ENCODE results near the gene YIF1A. TPM values are rescaled to one million over a fixed set of nuclear protein-coding genes. Genes with fewer than 3 reads are reported as not detected.

Gene YIF1A
- polyA plus RNA-seq, 12 donors: 30.1 to 132 (median 40.9) TPM; not detected in 1

DNA sequence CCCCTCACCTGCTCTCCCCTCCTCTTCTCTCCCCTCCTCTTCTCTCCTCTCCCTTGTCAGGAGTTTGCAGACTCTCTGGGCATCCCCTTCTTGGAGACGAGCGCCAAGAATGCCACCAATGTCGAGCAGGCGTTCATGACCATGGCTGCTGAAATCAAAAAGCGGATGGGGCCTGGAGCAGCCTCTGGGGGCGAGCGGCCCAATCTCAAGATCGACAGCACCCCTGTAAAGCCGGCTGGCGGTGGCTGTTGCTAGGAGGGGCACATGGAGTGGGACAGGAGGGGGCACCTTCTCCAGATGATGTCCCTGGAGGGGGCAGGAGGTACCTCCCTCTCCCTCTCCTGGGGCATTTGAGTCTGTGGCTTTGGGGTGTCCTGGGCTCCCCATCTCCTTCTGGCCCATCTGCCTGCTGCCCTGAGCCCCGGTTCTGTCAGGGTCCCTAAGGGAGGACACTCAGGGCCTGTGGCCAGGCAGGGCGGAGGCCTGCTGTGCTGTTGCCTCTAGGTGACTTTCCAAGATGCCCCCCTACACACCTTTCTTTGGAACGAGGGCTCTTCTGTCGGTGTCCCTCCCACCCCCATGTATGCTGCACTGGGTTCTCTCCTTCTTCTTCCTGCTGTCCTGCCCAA is 12.8 kb downstream of the YIF1A start:
- DNase-seq: no peak

DNA sequence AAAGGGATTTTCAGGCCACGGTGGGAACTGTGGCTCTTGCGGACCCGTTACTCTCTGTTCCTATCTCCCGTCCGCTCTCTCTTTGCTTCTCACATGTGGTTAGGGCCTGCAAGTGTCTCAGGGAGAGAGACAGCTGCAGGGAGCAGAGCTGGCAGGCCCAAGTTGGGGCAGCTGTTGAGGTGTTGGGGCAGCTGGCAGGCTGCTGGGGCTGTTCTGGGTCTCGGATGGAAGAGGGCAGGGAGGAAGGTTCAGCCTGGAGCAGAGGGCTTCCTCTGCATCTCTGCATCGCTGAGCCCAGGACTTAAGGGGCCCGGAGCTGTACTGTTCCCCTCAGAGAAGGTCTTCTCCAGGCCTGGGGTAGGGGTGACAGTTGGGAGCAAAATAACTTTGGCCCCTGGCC is 13.5 kb downstream of the YIF1A start:
- no peak for DNase-seq

- no peak for DNase-seq
Measured at GRCh38 chr11:66274219-66274618, 14.7 kb downstream of the YIF1A start.

GRCh38 chr11:66272596-66272995 is 16.3 kb downstream of the YIF1A start:
- no peak for DNase-seq

- no peak for DNase-seq
Measured at GRCh38 chr11:66271816-66272215, 17.1 kb downstream of the YIF1A start.

- no peak for DNase-seq
Measured at GRCh38 chr11:66268952-66269905, 19.7 kb downstream of the YIF1A start.

GRCh38 chr11:66268244-66268951 is 20.5 kb downstream of the YIF1A start, which contains the start of gene RAB1B:
Gene RAB1B, plus strand, starts transcription at chr11:66268639. Its CDS starts 41 bp downstream, at chr11:66268680.
- peak; percentile 100 for DNase-seq

DNA sequence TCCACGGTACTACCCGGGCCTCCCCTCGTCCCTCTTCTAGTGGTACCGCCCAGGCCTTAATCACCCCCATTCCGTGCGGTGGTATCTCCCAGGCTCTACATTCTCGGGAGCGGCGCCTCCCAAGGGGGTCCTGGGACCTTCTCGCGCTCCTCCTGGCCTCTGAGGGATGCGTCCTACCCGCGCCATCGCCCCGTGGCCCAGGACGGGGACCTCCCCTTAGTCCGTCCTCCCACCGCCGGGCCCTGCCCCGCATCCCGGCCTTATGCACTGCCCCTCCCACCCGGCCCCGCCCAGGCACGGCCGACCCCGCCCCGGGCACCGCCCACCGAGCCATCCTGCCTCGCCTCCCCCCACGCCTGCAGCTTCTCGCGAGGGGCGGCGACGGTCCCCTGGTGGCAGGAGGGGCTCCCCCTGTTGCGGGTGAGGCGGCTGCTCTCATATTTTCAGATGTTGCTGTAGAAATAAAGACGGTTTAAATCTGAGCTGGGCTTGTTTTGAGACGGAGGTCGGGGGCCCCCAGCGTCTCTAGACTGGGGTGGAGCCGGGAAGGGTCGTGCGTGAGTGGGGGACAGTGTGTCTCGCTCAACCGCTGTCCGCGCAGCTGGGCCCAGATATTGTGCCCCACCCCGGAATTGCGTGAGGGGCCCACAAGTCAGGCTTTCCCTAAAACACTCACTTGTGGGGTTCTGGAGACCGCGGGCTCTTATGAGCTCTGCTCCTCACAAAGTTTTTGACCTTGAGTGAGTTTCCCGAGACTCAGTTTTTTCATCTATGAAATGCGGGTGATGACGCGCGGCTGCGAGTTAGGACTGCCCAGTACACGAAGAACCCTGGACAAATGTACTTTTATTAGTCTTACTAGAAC is 21.3 kb downstream of the YIF1A start:
- DNase-seq: peak; percentile 91

DNA sequence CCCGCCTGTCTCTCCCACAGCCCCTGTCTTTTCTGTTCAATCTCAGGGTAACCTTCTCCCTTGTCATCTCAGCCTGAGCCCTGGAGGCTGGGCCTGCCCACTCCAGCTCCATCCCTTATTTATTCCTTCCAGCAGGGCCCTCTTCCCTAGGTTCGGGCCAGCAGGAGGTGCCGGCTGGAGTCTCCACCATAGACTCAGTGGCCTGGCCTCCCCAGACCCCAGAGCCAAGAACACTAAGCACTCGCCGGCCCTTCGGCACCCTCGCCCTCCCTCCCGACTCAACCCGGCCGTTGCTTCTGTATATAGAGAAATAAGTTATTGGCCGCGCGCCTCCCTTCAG is 21.9 kb downstream of the YIF1A start:
- no peak for DNase-seq

DNA sequence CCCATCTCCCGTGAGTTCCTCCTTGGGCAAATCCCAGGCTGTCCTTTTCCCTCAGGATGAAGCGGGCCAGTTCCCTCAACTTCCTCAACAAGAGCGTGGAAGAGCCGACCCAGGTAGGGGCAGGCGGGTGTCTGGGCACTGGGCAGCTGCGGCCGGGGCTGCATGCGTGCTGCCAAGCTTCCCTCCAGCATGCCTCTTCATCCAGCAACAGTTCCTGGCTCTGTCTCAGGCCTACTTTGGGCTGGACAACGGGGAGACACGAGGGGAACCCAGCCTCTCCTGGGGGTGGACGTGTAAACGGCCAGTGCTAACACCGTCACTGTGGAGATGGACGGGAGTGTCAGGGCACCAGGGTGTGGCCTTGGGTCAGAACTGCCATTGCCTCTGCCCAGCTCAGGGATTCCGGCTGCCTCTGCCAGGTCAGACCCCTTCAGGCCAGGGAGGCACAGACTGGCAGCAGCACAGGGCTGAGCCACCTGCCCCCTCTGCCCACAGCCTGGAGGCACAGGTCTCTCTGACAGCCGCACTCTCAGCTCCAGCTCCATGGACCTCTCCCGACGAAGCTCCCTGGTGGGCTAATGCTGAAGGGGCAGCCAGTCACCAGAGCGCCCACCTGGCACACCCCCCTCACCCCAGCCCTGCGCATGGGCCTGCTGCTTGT is 22.4 kb downstream of the YIF1A start:
- no peak for DNase-seq

DNA sequence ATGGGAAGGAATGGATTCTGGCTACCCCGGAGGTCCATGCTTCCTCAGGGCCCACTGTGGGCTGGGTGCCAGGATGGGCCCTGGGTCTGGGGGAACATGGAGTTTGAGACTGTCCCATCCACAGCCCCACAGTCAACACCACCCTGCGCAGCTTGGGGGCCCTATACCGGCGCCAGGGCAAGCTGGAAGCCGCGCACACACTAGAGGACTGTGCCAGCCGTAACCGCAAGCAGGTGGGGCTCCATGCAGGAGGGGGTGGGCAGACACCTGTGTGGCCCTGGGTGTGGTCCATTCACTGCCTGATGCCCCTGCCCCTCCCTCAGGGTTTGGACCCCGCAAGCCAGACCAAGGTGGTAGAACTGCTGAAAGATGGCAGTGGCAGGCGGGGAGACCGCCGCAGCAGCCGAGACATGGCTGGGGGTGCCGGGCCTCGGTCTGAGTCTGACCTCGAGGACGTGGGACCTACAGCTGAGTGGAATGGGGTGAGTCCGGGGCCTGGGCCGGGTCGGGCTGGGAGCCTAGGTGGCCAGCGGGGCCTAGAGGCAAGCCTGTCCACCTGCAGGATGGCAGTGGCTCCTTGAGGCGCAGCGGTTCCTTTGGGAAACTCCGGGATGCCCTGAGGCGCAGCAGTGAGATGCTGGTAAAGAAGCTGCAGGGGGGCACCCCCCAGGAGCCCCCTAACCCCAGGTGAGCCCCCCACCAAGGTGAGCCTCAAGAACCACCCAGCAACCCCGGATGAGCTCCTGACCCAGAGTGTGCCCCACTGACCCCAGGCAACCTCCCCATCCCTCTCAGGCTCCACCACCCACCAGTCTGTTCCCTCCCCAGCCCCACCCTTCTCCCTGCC is 23.2 kb downstream of the YIF1A start:
- no peak for DNase-seq

DNA sequence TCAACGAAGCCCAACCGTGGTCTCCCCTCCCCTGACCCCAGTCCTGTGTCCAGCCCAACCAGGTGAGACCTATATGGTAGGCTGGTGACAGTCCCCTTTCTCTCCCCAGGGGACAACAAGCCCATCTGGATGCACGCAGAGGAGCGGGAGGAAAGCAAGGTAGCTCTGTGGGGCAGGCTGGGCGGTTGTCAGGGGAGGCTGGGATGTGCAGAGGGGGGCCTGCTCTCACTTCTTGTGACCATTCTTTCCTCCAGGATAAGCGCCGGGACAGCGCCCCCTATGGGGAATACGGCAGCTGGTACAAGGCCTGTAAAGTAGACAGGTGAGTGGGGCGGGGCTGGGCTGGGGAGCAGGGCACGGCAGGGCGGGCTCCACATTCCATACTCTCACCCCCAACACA is 24.0 kb downstream of the YIF1A start:
- DNase-seq: no peak

- DNase-seq: no peak
Measured at GRCh38 chr11:66264383-66264782, 24.6 kb downstream of the YIF1A start.

- DNase-seq: no peak
Measured at GRCh38 chr11:66263785-66264184, 25.2 kb downstream of the YIF1A start.

DNA sequence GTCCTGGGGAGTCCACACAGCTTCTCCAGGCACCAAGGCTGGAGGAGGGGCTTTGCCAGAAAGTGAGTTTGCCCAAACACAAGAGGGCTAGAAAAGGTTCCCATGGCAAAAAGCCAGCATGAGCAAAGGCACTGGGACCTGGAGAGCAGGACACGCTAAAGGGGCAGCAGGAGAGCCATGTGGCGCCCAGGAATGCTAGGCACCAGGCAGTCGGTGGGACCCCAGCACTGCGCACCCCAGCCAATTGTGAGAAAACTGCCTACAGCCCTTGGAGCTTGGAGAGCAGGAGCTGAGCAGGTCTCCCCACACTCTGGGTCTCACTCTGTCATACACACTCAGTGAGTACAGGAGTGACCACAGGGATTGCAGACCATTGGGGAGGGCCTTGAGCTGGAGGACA is 25.7 kb downstream of the YIF1A start:
- DNase-seq: no peak

GRCh38 chr11:66262696-66263095 is 26.2 kb downstream of the YIF1A start:
- no peak for DNase-seq

GRCh38 chr11:66262191-66262590 is 26.8 kb downstream of the YIF1A start:
- DNase-seq: no peak

- no peak for DNase-seq
Measured at GRCh38 chr11:66261578-66261977, 27.4 kb downstream of the YIF1A start.

DNA sequence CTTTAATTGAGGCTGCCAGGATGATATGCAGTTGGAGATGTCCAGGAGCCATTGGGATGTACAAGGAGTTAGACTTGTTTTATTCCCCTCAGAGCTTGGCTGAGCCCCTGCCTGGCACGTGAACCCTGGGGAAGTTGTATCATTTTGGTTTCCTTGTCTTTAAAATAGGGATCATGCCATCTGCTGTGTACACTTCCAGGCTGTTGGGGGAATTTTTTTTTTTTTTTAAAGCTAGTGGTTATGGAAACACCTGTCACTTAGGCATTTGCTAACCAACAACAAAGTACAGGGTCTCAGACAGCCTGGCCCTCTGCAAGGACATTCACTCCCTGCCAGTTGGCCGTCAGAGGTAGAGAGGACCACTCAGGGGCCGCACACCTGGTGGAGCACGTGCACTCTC is 29.0 kb downstream of the YIF1A start:
- DNase-seq: no peak

DNA sequence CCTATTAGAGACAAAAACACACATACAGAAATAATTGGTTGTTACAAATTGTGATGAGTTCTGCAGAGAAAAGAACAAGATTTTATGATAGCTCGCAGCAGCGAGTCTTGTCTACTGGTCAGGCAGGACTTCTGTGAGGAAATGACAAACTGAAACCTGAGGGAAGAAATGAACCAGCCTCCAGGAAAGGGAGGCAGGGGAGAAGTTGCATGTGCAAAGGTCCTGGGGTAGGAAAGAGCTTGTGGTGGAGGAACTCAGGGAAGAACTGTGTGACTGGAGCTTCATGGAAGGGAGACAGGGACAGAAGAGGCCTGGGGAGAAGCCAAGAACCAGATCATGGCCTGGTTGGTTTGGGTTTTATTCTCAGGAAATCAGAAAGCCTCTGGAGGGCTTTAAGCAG is 29.7 kb downstream of the YIF1A start:
- DNase-seq: no peak

Data from muscle of arm (tissue), 12 donors.